ENCODE results near the gene HYOU1. TPM values are rescaled to one million over a fixed set of nuclear protein-coding genes. Genes with fewer than 3 reads are reported as not detected.

Gene HYOU1
- total and polyA plus RNA-seq, 2 of the 8 experiments (the other 6 are each of a cell fraction or from before 2014, with no cell fraction given): 239 to 295 TPM

DNA sequence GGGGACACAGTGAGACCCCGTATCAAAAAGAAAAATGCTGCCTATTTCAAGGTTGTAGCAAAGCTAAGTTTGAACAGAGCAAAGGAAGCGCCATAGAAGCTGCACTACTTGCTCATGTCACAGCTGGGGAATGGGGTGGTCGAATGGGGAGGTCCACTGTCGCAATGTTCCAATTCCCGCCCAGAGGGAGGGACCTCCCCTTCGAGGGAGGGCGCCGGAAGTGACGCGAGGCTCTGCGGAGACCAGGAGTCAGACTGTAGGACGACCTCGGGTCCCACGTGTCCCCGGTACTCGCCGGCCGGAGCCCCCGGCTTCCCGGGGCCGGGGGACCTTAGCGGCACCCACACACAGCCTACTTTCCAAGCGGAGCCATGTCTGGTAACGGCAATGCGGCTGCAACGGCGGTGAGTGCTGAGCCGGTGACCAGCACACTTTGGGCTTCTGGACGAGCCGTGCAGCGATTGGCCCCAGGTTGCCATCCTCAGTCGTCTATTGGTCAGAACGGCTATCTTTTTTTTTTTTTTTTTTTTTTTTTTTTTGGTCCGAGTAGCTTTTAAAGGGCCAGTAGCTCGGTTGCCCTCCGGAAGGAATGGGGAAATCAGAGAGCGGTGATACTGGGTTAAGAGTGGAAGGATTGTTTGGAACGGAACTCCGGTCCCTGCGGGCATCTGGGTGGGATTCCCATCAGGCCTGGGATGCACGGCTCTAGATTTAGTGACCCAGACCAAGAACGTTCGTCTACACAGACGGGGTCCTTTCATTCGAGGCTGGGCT lies 27.8 kb upstream of the HYOU1 start, which contains the start of gene HMBS (continued):
- TF ChIP-seq TBP (IDR thresholded peaks at IDR 0.05; ENCODE audit: low read depth, low read length) (peak; percentile 70), CBX5 (IDR thresholded peaks at IDR 0.05; ENCODE audit: low read depth, low read length) (no peak), HDAC6 (IDR thresholded peaks at IDR 0.05; ENCODE audit: low read depth, low read length) (no peak), PHF8 (conservative IDR thresholded peaks at IDR 0.05; ENCODE audit: low read depth, low read length) (peak; percentile 98), GTF2F1 (IDR thresholded peaks at IDR 0.05; ENCODE audit: borderline replicate concordance, low read depth, low read length) (no peak)
- TF ChIP-seq, protein P1, sequence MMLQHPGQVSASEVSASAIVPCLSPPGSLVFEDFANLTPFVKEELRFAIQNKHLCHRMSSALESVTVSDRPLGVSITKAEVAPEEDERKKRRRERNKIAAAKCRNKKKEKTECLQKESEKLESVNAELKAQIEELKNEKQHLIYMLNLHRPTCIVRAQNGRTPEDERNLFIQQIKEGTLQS (IDR thresholded peaks at IDR 0.05; ENCODE audit: insufficient read depth, low read depth, low read length): no peak

Data from H1 (cell line).